Gastroesophageal sphincter (tissue), 4 donors: ENCODE data around the gene SLAMF8. TPM values are rescaled to one million over a fixed set of nuclear protein-coding genes. Genes with fewer than 3 reads are reported as not detected.

Experiments used
- ATAC-seq: fragments of 150-250 bp; one replicate; pipeline ENCODE4 v1.9.1; 2016; ENCODE audit warnings: mild to moderate bottlenecking, moderate library complexity
- H3K27ac ChIP-seq, 4 donors: fragments of 200-600 bp; sonication (generic) in 3 of 4; 1 replicate in 3 of 4; 2 replicates in 1 of 4; pipeline ENCODE4 v1.5.1; 2016 to 2019
- H3K27me3 ChIP-seq: fragments of 200-600 bp; sonication (generic); one replicate; pipeline ENCODE4 v1.5.1; 2019
- H3K36me3 ChIP-seq, 2 donors: fragments of 200-600 bp; sonication (generic); one replicate each; pipeline ENCODE4 v1.5.1; 2019; ENCODE audit warnings: control low read depth in 1 of 2
- H3K4me1 ChIP-seq, 3 donors: fragments of 200-600 bp; sonication (generic); 1 replicate in 2 of 3; 2 replicates in 1 of 3; pipeline ENCODE4 v1.5.1; 2016 to 2019; ENCODE audit warnings: control low read depth in 2 of 3
- H3K4me3 ChIP-seq, 2 donors: fragments of 200-600 bp; sonication (generic); one replicate each; pipeline ENCODE4 v1.5.1; 2019; ENCODE audit warnings: mild to moderate bottlenecking in 1 of 2, moderate library complexity in 1 of 2
- H3K9me3 ChIP-seq, 3 donors: fragments of 200-600 bp; sonication (generic); one replicate each; pipeline ENCODE4 v1.5.1; 2017 to 2019; ENCODE audit warnings: control low read depth in 2 of 3
- EP300 ChIP-seq: sonication (generic); formaldehyde crosslinking; IDR thresholded peaks from one replicate; pipeline ENCODE4 v1.6.1; 2017; ENCODE audit warnings: antibody characterized with exemption, mild to moderate bottlenecking
- POLR2A ChIP-seq, 2 donors: fragments of 450-650 bp; IDR thresholded peaks; one replicate each; pipeline ENCODE4 v1.6.1; 2017; ENCODE audit warnings: antibody characterized with exemption in 2 of 2, mild to moderate bottlenecking in 2 of 2, moderate library complexity in 1 of 2
- POLR2AphosphoS5 ChIP-seq: sonication (generic); formaldehyde crosslinking; IDR thresholded peaks from one replicate; pipeline ENCODE4 v1.6.1; 2017; ENCODE audit warnings: antibody characterized with exemption
- WGBS, 2 donors: methylation state at CpG; one replicate each; pipeline ENCODE4 v1.1.5; 2018; ENCODE audit warnings: low coverage in 1 of 2; 5-methylcytosine and 5-hydroxymethylcytosine counted together
- total RNA-seq, 4 donors: library from RNA; depleted of rRNA; stranded (reverse); fragments of >200 nt; gene quantifications; one replicate each; pipeline ENCODE4 v1.1.0, GENCODE V29; 2016
- TF ChIP-seq, protein P1 (sequence below), 4 experiments: fragments of 200-600 bp in 2 of 4; fragments of 450-650 bp in 2 of 4; sonication (generic) in 1 of 4; IDR thresholded peaks; one replicate each; pipeline ENCODE4 v1.5.1; 2017 to 2019; ENCODE audit warnings: antibody characterized with exemption in 4 of 4, mild to moderate bottlenecking in 2 of 4, moderate library complexity in 2 of 4

SLAMF8 gene
- total RNA-seq, 4 donors from 2014 or later = 1.4 to 4.3 (median 4.2) TPM; not detected in 1

DNA sequence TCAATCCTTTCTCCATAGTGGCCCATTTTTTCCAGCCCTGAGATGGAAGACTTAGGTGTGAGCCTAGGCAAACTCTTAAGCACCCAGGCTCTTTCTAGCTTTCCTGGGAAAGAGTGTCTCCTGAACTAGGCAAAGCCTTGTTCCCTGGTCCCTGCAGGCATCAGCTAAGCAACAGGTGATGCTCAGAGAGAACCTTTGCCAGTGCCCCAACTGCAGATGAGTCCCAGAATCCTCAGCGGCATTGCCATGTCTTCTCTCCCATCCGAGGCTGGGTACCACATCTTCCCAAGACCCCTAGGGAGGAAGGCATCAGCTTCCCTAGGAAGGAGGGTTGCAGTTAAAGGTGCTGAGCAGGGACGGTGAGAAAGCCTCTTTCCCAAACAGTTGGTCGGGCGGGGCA, 44.0 kb downstream of the SLAMF8 start:
- WGBS, 2 donors = no CpG with 5 or more reads among the region's 5 CpGs
- Histone ChIP-seq H3K4me3 (no peak overlapping the region), H3K9me3 (no peaks in the 10 kb centered on the region), H3K27ac (no peak overlapping the region), H3K27me3 (peaks cover 35% of the 10 kb centered on the region), H3K4me1 (peaks cover 0 to 17% (median 6%) of the 10 kb centered on the region in 3 donors), H3K36me3 (no peaks in the 10 kb centered on the region)
- no peak for ATAC-seq
- TF ChIP-seq POLR2A (IDR thresholded peaks at IDR 0.05) = no peak
- TF ChIP-seq, protein P1, sequence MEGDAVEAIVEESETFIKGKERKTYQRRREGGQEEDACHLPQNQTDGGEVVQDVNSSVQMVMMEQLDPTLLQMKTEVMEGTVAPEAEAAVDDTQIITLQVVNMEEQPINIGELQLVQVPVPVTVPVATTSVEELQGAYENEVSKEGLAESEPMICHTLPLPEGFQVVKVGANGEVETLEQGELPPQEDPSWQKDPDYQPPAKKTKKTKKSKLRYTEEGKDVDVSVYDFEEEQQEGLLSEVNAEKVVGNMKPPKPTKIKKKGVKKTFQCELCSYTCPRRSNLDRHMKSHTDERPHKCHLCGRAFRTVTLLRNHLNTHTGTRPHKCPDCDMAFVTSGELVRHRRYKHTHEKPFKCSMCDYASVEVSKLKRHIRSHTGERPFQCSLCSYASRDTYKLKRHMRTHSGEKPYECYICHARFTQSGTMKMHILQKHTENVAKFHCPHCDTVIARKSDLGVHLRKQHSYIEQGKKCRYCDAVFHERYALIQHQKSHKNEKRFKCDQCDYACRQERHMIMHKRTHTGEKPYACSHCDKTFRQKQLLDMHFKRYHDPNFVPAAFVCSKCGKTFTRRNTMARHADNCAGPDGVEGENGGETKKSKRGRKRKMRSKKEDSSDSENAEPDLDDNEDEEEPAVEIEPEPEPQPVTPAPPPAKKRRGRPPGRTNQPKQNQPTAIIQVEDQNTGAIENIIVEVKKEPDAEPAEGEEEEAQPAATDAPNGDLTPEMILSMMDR (IDR thresholded peaks at IDR 0.05) = no peak
- TF ChIP-seq POLR2AphosphoS5 = no peak
- TF ChIP-seq EP300 = no peak

GRCh38 chr1:159872891-159873290, 46.2 kb downstream of the SLAMF8 start:
- H3K4me1 ChIP-seq = peaks cover 0 to 8% (median 2%) of the 10 kb centered on the region in 3 donors
- H3K36me3 ChIP-seq = no peaks in the 10 kb centered on the region
- no peak overlapping the region for H3K4me3 ChIP-seq
- H3K27ac ChIP-seq = no peak overlapping the region
- H3K27me3 ChIP-seq = peaks cover 35% of the 10 kb centered on the region
- 80 to 85% methylated on average over 1 to 4 of the region's 15 CpGs for WGBS, 2 donors
- no peak for TF ChIP-seq POLR2A (IDR thresholded peaks at IDR 0.05)
- no peak for TF ChIP-seq POLR2AphosphoS5
- TF ChIP-seq EP300 = no peak
- TF ChIP-seq, protein P1 (IDR thresholded peaks at IDR 0.05) = no peak
- H3K9me3 ChIP-seq = no peaks in the 10 kb centered on the region
- no peak for ATAC-seq

GRCh38 chr1:159873530-159874143, 47.0 kb downstream of the SLAMF8 start:
- no peak for ATAC-seq
- Histone ChIP-seq H3K27ac (no peak overlapping the region), H3K27me3 (peaks cover 35% of the 10 kb centered on the region), H3K9me3 (no peaks in the 10 kb centered on the region), H3K4me1 (peaks cover 0 to under 1% (median 0%) of the 10 kb centered on the region in 3 donors), H3K36me3 (no peaks in the 10 kb centered on the region), H3K4me3 (no peak overlapping the region)
- TF ChIP-seq, protein P1 (IDR thresholded peaks at IDR 0.05) = no peak
- no peak for TF ChIP-seq EP300
- TF ChIP-seq POLR2AphosphoS5 = no peak
- TF ChIP-seq POLR2A (IDR thresholded peaks at IDR 0.05) = no peak
- WGBS, 2 donors = 70 to 85% methylated on average over 2 of the region's 4 CpGs

GRCh38 chr1:159877695-159878444, 51.2 kb downstream of the SLAMF8 start:
- H3K27me3 ChIP-seq = peaks cover 4% of the 10 kb centered on the region
- no peak for ATAC-seq
- WGBS, 2 donors = 90 to 91% methylated on average over 4 to 5 of the region's 6 CpGs
- H3K36me3 ChIP-seq = no peaks in the 10 kb centered on the region
- TF ChIP-seq POLR2A (IDR thresholded peaks at IDR 0.05) (no peak), EP300 (no peak), POLR2AphosphoS5 (no peak)
- TF ChIP-seq, protein P1 (IDR thresholded peaks at IDR 0.05) = no peak
- no peak overlapping the region for H3K4me3 ChIP-seq
- H3K9me3 ChIP-seq = no peaks in the 10 kb centered on the region
- peaks cover 0 to 8% (median 0%) of the 10 kb centered on the region in 3 donors for H3K4me1 ChIP-seq
- H3K27ac ChIP-seq = no peak overlapping the region
